ENCODE data around the gene PDXK. TPM values are rescaled to one million over a fixed set of nuclear protein-coding genes. Genes with fewer than 3 reads are reported as not detected.

The PDXK gene
- polyA plus RNA-seq, 3 donors: 128 to 214 (median 210) TPM

DNA sequence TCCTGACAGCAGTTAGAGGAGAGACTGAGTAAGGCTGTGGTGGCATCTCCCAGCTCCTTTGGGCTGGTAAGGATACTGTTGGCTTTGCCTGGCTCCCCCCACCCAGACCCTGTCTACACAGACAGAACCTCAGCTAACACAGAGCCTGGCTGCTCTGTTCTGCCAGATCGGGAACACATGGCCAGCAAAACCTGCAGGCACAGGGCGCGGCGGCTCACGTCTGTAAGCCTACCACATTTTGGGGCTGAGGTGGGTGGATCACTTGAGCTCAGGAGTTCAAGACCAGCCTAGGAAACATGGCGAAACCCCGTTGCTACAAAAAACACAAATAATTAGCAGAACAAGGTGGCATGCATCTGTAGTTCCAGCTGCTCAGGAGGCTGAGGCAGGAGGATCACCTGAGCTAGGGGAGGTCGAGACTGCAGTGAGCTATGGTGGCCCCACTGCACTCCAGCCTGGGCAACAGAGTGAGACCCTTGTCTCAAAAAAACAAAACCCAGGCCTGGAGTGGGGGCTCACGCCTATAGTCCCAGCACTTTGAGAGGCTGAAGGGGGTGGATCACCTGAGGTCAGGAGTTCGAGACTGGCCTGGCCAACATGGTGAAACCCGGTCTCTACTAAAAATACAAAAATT is 50.5 kb downstream of the PDXK start:
- Mint-ChIP-seq H3K27me3 (ENCODE audit: low read depth in 3 of 3) (peaks cover 2 to 5% (median 5%) of the 10 kb centered on the region in 3 donors), H3K27ac (peak overlapping the region in 1 of 7 donors; percentile 51), H3K36me3 (peaks cover 25 to 26% of the 10 kb centered on the region in 2 donors), H3K4me1 (peaks cover 26% of the 10 kb centered on the region), H3K9me3 (peaks cover 5 to 16% (median 9%) of the 10 kb centered on the region in 7 donors), H3K4me3 (no peak overlapping the region)
- intact Hi-C loops (cut with micrococcal nuclease): no loop called here
- Histone ChIP-seq H4K20me1 (ENCODE audit: insufficient read depth, low read length) (peaks cover 26% of the 10 kb centered on the region), H3K4me2 (replicated peaks; ENCODE audit: extremely low read depth, low read length, poor library complexity, severe bottlenecking) (no peak overlapping the region), H3K4me1 (ENCODE audit: control insufficient read depth in 1 of 2, insufficient read depth in 2 of 2, low read length in 2 of 2) (peaks cover 12 to 20% of the 10 kb centered on the region in 2 donors), H2AFZ (ENCODE audit: insufficient read depth, low read depth, low read length, poor library complexity, severe bottlenecking) (no peak overlapping the region), H3K27ac (ENCODE audit: low read depth in 1 of 2, low read length in 2 of 2) (no peak overlapping the region), H3K36me3 (replicated peaks in 1 of 2; ENCODE audit: control insufficient read depth in 1 of 2, insufficient read depth in 2 of 2, low read length in 2 of 2) (peaks cover 16 to 23% of the 10 kb centered on the region in 2 donors), H3K9me3 (replicated peaks in 1 of 2; ENCODE audit: control insufficient read depth in 1 of 2, insufficient read depth in 1 of 2, low read length in 2 of 2) (peaks cover 0 to 11% of the 10 kb centered on the region in 2 donors), H3K27me3 (ENCODE audit: control insufficient read depth in 2 of 2, insufficient read depth in 2 of 2, low read length in 2 of 2) (no peaks in the 10 kb centered on the region), H3K9ac (ENCODE audit: insufficient read depth, low read length, poor library complexity, severe bottlenecking) (no peak overlapping the region), H3K4me3 (replicated peaks in 1 of 3; ENCODE audit: low read depth in 2 of 3, low read length in 3 of 3) (no peak overlapping the region), H3K79me2 (ENCODE audit: insufficient read depth, low read length) (no peaks in the 10 kb centered on the region)
- DNase-seq: no peak
- no peak for TF ChIP-seq CTCF (IDR thresholded peaks at IDR 0.05)
- 94% methylated on average over 11 of the region's 11 CpGs for WGBS (ENCODE audit: insufficient coverage)

- peaks cover 33% of the 10 kb centered on the region for H3K4me1 Mint-ChIP-seq
- no peak overlapping the region for H3K4me3 ChIP-seq (replicated peaks in 1 of 3; ENCODE audit: low read depth in 2 of 3, low read length in 3 of 3)
- H3K27me3 ChIP-seq (ENCODE audit: control insufficient read depth in 2 of 2, insufficient read depth in 2 of 2, low read length in 2 of 2): no peaks in the 10 kb centered on the region
- H3K4me3 Mint-ChIP-seq: no peak overlapping the region
- H3K36me3 ChIP-seq (replicated peaks in 1 of 2; ENCODE audit: control insufficient read depth in 1 of 2, insufficient read depth in 2 of 2, low read length in 2 of 2): peaks cover 18 to 26% of the 10 kb centered on the region in 2 donors
- no peak overlapping the region for H2AFZ ChIP-seq (ENCODE audit: insufficient read depth, low read depth, low read length, poor library complexity, severe bottlenecking)
- peaks cover 30% of the 10 kb centered on the region for H4K20me1 ChIP-seq (ENCODE audit: insufficient read depth, low read length)
- H3K9me3 Mint-ChIP-seq: peaks cover 5 to 16% (median 9%) of the 10 kb centered on the region in 7 donors
- H3K4me2 ChIP-seq (replicated peaks; ENCODE audit: extremely low read depth, low read length, poor library complexity, severe bottlenecking): no peak overlapping the region
- peaks cover 29% of the 10 kb centered on the region in 2 donors for H3K36me3 Mint-ChIP-seq
- no peak for DNase-seq
- WGBS (ENCODE audit: insufficient coverage): 98% methylated on average over 14 of the region's 21 CpGs
- H3K27ac Mint-ChIP-seq: peak overlapping the region in 1 of 7 donors; percentile 63
- peaks cover 0 to 11% of the 10 kb centered on the region in 2 donors for H3K9me3 ChIP-seq (replicated peaks in 1 of 2; ENCODE audit: control insufficient read depth in 1 of 2, insufficient read depth in 1 of 2, low read length in 2 of 2)
- H3K9ac ChIP-seq (ENCODE audit: insufficient read depth, low read length, poor library complexity, severe bottlenecking): no peak overlapping the region
- peaks cover 7% of the 10 kb centered on the region for H3K79me2 ChIP-seq (ENCODE audit: insufficient read depth, low read length)
- intact Hi-C loops (cut with micrococcal nuclease): no loop called here
- peaks cover 19 to 27% of the 10 kb centered on the region in 2 donors for H3K4me1 ChIP-seq (ENCODE audit: control insufficient read depth in 1 of 2, insufficient read depth in 2 of 2, low read length in 2 of 2)
- no peak for TF ChIP-seq CTCF (IDR thresholded peaks at IDR 0.05)
- H3K27ac ChIP-seq (ENCODE audit: low read depth in 1 of 2, low read length in 2 of 2): no peak overlapping the region
- H3K27me3 Mint-ChIP-seq (ENCODE audit: low read depth in 3 of 3): peaks cover 2 to 5% (median 5%) of the 10 kb centered on the region in 3 donors
These were observed 51.2 kb downstream of the PDXK start for GRCh38 chr21:43770066-43770655.

All from CD14-positive monocyte (primary cell).